Right atrium auricular region (tissue), 2 donors: ENCODE data around the gene LAMB1. TPM values are rescaled to one million over a fixed set of nuclear protein-coding genes. Genes with fewer than 3 reads are reported as not detected.

Experiments
- DNase-seq: peaks from one replicate; pipeline ENCODE4 v3.0.0-alpha.2; 2019; ENCODE audit warnings: low spot score
- H3K27ac ChIP-seq, 2 donors: fragments of 200-600 bp; sonication (generic); 1 replicate in 1 of 2; 2 replicates in 1 of 2; pipeline ENCODE4 v1.5.1; 2016 to 2019
- H3K27me3 ChIP-seq, 2 donors: fragments of 200-600 bp; sonication (generic); one replicate each; pipeline versions ENCODE4 v1.5.1 to v1.6.0; 2017 to 2019
- H3K36me3 ChIP-seq: fragments of 200-600 bp; sonication (generic); one replicate; pipeline ENCODE4 v1.5.1; 2016
- H3K4me1 ChIP-seq, 2 donors: fragments of 200-600 bp; sonication (generic); one replicate each; pipeline versions ENCODE4 v1.5.1 to v1.6.0; 2017 to 2019
- H3K4me3 ChIP-seq, 2 donors: fragments of 200-600 bp; sonication (generic); 1 replicate in 1 of 2; 2 replicates in 1 of 2; pipeline ENCODE4 v1.5.1; 2017 to 2019; ENCODE audit warnings: mild to moderate bottlenecking in 1 of 2, moderate library complexity in 1 of 2
- H3K9me3 ChIP-seq, 2 donors: fragments of 200-600 bp; sonication (generic); one replicate each; pipeline ENCODE4 v1.5.1; 2019
- CTCF ChIP-seq, 2 donors: fragments of 200-600 bp; sonication (generic); IDR thresholded peaks; one replicate each; pipeline ENCODE4 v1.5.1; 2019; ENCODE audit warnings: antibody characterized with exemption in 2 of 2
- total RNA-seq, 2 donors: library from RNA; depleted of rRNA; stranded (reverse); fragments of >200 nt; gene quantifications; one replicate each; pipeline ENCODE4 v1.1.0, GENCODE V29; 2016

Gene LAMB1
- total RNA-seq, 2 donors from 2014 or later = 52.2 to 60.7 TPM

DNA sequence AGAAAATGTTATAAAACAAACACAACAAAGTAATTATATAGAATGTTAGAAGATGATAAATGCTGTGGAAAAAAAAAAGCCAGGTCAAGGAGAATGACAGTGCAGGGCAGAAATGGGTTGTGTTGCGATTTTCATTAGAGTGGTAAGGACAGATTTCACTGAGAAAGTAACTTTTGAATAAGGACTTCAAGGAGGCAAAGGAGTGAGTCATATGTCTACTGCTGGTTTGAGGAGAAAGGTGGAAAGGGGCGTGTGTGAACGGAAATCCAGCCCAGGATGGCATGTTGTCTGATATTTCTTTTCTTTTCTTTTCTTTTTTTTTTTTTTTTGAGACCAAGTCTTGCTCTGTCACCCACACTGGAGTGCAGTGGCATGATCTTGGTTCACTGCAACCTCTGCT lies 124.3 kb downstream of the LAMB1 start:
- TF ChIP-seq CTCF (IDR thresholded peaks at IDR 0.05) = no peak
- H3K27ac ChIP-seq = no peak overlapping the region
- H3K4me1 ChIP-seq = no peaks in the 10 kb centered on the region
- no peak overlapping the region for H3K4me3 ChIP-seq
- no peaks in the 10 kb centered on the region for H3K9me3 ChIP-seq
- H3K27me3 ChIP-seq = no peaks in the 10 kb centered on the region
- no peak for DNase-seq
- no peaks in the 10 kb centered on the region for H3K36me3 ChIP-seq

DNA sequence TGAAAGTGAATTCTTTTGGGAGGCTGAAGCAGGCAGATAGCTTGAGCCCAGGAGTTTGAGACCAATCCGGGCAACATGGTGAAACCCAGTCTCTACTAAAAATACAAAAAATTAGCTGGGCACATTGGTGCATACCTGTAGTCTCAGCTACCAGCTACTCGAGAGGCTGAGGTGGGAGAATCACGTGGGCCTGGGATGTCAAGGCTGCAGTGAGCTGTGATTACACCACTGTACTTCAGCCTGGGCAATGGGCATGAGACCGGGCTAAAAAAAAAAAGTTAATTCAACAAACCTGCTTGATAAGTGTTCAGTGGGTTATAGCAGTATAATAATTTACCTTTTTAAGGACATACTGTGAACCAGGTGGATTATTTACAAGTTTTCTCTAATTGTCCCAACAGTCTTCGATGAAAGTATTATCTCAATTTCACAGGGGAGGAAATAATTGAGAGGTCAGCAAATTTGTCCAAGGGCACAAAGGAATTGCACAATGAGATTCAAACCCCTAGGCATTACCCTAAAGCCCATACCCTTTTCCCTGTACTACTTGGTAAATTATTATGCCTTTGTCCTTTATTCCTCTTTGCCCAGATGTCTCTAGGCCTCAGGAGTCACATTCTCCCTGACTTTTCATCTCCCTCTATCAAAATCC lies 125.1 kb downstream of the LAMB1 start:
- no peak overlapping the region for H3K4me3 ChIP-seq

GRCh38 chr7:107876916-107877315 lies 126.0 kb downstream of the LAMB1 start:
- TF ChIP-seq CTCF (IDR thresholded peaks at IDR 0.05) = no peak
- no peaks in the 10 kb centered on the region for H3K27me3 ChIP-seq
- H3K27ac ChIP-seq = no peak overlapping the region
- H3K4me1 ChIP-seq = no peaks in the 10 kb centered on the region
- no peaks in the 10 kb centered on the region for H3K36me3 ChIP-seq
- no peak overlapping the region for H3K4me3 ChIP-seq
- no peak for DNase-seq
- no peaks in the 10 kb centered on the region for H3K9me3 ChIP-seq

More for the DNA sequence above, 125.1 kb downstream of the LAMB1 start:
- no peaks in the 10 kb centered on the region for H3K36me3 ChIP-seq
- H3K27me3 ChIP-seq = no peaks in the 10 kb centered on the region
- no peaks in the 10 kb centered on the region for H3K4me1 ChIP-seq
- TF ChIP-seq CTCF (IDR thresholded peaks at IDR 0.05) = no peak
- no peaks in the 10 kb centered on the region for H3K9me3 ChIP-seq
- DNase-seq = no peak
- no peak overlapping the region for H3K27ac ChIP-seq

DNA sequence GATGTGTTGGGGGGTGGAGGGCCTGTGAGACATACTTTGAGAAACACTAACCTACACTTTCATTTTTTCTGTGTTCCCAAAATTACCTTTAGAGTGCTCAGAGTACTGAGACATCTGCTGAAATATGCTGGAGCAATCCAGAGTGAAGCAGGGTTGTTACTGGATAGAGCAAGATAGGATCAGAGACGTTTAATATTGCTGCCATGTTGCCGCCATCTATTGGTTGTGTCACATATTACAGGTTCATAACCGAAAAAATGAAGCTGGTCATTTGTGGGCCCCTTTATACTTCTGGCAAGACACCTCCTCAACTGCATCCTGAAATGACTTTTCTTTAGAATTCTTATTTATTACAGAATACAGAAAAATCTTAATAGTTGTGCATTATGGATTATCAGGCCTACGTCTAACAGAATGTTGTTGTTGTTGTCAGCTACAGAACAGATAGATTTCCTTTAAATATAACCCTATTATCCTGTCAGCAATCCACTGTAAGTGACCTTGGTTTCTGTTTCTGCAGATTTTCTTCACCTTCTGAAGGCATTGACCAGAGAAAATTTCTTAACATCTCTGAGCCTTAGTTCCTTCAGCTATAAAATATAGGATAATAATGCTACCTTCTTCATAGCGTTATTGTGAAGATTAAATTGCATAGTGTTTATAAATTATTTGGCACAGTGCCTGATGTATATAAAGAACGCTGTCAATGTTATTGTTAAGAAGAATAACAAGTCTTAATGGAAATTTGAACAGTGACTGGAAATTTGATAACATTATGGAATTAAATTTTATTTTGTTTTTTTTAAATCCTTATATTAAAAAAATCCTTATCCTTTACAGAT lies 128.1 kb downstream of the LAMB1 start:
- Histone ChIP-seq H3K4me3 (no peak overlapping the region), H3K27ac (no peak overlapping the region), H3K36me3 (no peaks in the 10 kb centered on the region), H3K27me3 (no peaks in the 10 kb centered on the region), H3K4me1 (no peaks in the 10 kb centered on the region), H3K9me3 (no peaks in the 10 kb centered on the region)
- peak; percentile 60 to 70 for TF ChIP-seq CTCF (IDR thresholded peaks at IDR 0.05)
- DNase-seq = no peak

- H3K9me3 ChIP-seq = no peaks in the 10 kb centered on the region
- no peaks in the 10 kb centered on the region for H3K36me3 ChIP-seq
- no peaks in the 10 kb centered on the region for H3K27me3 ChIP-seq
- no peaks in the 10 kb centered on the region for H3K4me1 ChIP-seq
- no peak for TF ChIP-seq CTCF (IDR thresholded peaks at IDR 0.05)
- H3K27ac ChIP-seq = no peak overlapping the region
- H3K4me3 ChIP-seq = no peak overlapping the region
- DNase-seq = no peak
Measured at GRCh38 chr7:107874111-107874510, 128.8 kb downstream of the LAMB1 start.

Other genes starting within 250 kb of the LAMB1 start
- gene SLC26A3, start 199.9 kb downstream of the LAMB1 start, total RNA-seq = not detected
- gene DLD, start 112.0 kb downstream of the LAMB1 start, total RNA-seq = 100 to 1,000 TPM in 1 of 2 donors, 10 to 100 TPM in 1; 52.9 to 153 TPM
- not detected for gene LAMB4, start 127.2 kb upstream of the LAMB1 start, total RNA-seq